ENCODE measurements around the gene RSL1D1. TPM values are rescaled to one million over a fixed set of nuclear protein-coding genes. Genes with fewer than 3 reads are reported as not detected.
"Not testable (repeated sequence)": the region's sequence is repeated elsewhere in the genome, so short reads cannot be mapped to it uniquely, and the experiment has no call there.

RSL1D1 gene
- total RNA-seq, 2 experiments from 2014 or later = 224 to 237 TPM

DNA sequence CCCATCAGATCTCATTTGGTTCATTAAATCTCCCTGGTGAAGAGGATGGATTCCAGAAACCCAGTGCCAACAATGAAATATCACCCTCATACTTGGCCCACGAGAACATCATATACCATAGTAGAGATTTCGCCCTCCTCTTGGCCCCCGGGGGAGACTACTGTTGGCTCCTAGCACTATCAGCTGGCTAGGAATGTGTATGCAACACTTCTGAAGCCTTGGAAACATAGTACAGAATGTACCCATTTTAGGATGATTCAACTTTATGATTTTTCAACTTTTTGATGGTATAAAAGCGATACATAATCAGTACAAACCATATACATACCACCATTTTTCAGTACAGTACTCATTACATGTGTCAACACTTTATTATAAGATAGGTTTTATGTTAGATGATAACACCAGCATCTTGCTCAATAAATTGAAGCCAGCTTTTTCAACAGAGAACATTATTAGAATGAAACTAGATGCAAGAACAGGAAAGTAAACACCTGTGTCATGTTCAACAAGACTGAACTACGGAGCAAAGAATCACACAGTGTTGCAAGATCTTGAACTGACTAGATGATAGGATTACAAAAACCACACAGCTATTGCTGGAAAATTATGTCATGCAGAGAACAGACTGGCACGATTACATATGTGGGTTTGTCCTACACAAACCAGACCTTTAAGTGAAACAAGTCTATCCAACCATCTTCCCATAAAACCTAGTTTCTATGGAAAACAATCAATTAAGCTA lies 17.2 kb downstream of the RSL1D1 start:
- Histone ChIP-seq H3K36me3 (ENCODE audit: insufficient read depth, low read length) (peaks cover 30% of the 10 kb centered on the region), H3K4me3 (ENCODE audit: low read length) (no peak overlapping the region), H3K9me3 (ENCODE audit: control insufficient read depth in 1 of 2, insufficient read depth in 1 of 2, low read length in 2 of 2) (no peaks in the 10 kb centered on the region), H3K4me1 (ENCODE audit: insufficient read depth, low read length) (no peaks in the 10 kb centered on the region), H3K27ac (ENCODE audit: low read depth in 1 of 2, low read length in 2 of 2) (no peak overlapping the region), H3K27me3 (ENCODE audit: control insufficient read depth in 1 of 2, insufficient read depth in 2 of 2, low read length in 2 of 2) (no peaks in the 10 kb centered on the region)
- H3K27ac Mint-ChIP-seq = no peak overlapping the region
- ATAC-seq (ENCODE audit: poor library complexity) = no peak
- ChIA-PET POLR2A (no interaction called here), CTCF (no interaction called here)
- no peak for DNase-seq
- no peaks in the 10 kb centered on the region for H3K4me1 Mint-ChIP-seq (ENCODE audit: low read depth)
- intact Hi-C loops (cut with DNase I, micrococcal nuclease) = no loop called here
- no peaks in the 10 kb centered on the region for H3K9me3 Mint-ChIP-seq
- TF ChIP-seq, protein P1, sequence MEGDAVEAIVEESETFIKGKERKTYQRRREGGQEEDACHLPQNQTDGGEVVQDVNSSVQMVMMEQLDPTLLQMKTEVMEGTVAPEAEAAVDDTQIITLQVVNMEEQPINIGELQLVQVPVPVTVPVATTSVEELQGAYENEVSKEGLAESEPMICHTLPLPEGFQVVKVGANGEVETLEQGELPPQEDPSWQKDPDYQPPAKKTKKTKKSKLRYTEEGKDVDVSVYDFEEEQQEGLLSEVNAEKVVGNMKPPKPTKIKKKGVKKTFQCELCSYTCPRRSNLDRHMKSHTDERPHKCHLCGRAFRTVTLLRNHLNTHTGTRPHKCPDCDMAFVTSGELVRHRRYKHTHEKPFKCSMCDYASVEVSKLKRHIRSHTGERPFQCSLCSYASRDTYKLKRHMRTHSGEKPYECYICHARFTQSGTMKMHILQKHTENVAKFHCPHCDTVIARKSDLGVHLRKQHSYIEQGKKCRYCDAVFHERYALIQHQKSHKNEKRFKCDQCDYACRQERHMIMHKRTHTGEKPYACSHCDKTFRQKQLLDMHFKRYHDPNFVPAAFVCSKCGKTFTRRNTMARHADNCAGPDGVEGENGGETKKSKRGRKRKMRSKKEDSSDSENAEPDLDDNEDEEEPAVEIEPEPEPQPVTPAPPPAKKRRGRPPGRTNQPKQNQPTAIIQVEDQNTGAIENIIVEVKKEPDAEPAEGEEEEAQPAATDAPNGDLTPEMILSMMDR (IDR thresholded peaks at IDR 0.05) = no peak
- peaks cover 40% of the 10 kb centered on the region for H3K36me3 Mint-ChIP-seq (ENCODE audit: low read depth)
- H3K27me3 Mint-ChIP-seq = no peaks in the 10 kb centered on the region
- H3K4me3 Mint-ChIP-seq = no peak overlapping the region

DNA sequence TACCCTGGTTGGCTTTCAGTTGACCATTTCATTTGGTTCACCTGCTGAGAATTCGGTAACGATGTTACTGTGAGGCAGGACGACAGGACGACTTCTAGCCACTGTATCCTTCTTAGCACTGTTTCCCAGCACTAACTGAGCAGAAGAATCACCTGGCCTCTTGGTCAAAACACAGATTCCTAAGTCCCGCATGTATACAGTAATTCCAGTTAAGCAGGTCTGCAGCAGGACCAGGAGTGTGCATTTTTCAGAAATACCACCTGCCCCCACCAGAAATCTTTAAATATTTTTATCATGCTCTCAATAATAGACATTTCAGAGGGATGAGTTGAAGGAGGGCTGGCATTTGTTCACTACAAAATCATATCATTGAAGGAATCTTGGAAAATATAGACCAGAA lies 22.6 kb downstream of the RSL1D1 start:
- intact Hi-C loops (cut with DNase I, micrococcal nuclease) = no loop called here
- H3K4me1 Mint-ChIP-seq (ENCODE audit: low read depth) = no peaks in the 10 kb centered on the region
- no peak overlapping the region for H3K27ac ChIP-seq (ENCODE audit: low read depth in 1 of 2, low read length in 2 of 2)
- DNase-seq = no peak
- no peaks in the 10 kb centered on the region for H3K9me3 ChIP-seq (ENCODE audit: control insufficient read depth in 1 of 2, insufficient read depth in 1 of 2, low read length in 2 of 2)
- H3K4me3 ChIP-seq (ENCODE audit: low read length) = no peak overlapping the region
- H3K9me3 Mint-ChIP-seq = no peaks in the 10 kb centered on the region
- TF ChIP-seq, protein P1 (IDR thresholded peaks at IDR 0.05) = no peak
- ChIA-PET POLR2A (no interaction called here), CTCF (no interaction called here)
- H3K4me3 Mint-ChIP-seq = no peak overlapping the region
- H3K27ac Mint-ChIP-seq = no peak overlapping the region
- H3K36me3 Mint-ChIP-seq (ENCODE audit: low read depth) = no peaks in the 10 kb centered on the region
- H3K27me3 ChIP-seq (ENCODE audit: control insufficient read depth in 1 of 2, insufficient read depth in 2 of 2, low read length in 2 of 2) = no peaks in the 10 kb centered on the region
- H3K36me3 ChIP-seq (ENCODE audit: insufficient read depth, low read length) = no peaks in the 10 kb centered on the region
- H3K4me1 ChIP-seq (ENCODE audit: insufficient read depth, low read length) = no peaks in the 10 kb centered on the region
- no peaks in the 10 kb centered on the region for H3K27me3 Mint-ChIP-seq
- ATAC-seq (ENCODE audit: poor library complexity) = no peak

DNA sequence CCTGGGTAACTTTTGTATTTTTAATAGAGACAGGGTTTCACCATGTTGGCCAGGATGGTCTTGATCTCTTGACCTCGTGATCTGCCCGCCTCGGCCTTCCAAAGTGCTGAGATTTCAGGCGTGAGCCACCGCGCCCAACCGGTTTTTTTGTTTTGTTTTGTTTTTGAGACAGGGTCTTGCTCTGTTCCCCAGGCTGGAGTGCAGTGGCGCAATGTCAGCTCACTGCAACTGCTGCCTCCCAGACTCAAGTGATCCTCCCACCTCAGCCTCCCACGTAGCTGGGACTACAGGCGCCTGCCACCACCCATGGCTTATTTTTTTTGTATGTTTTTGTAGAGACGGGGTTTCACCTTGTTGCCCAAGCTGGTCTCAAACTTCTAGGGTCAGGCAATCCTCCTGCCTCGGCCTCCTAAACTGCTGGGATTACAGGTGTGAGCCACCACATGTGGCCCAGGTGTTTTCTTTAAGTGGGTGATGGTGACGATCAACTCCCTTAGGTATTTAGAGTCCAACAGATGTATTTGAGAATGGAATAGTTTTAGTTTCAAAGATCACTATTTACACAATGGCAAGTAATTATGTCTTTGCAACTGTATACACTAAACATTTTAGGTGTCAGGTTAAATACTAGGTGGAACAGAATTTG lies 25.7 kb downstream of the RSL1D1 start:
- POLR2A ChIA-PET; H3K27me3 Mint-ChIP-seq; H3K36me3 ChIP-seq (ENCODE audit: insufficient read depth, low read length); intact Hi-C loops (cut with DNase I, micrococcal nuclease); H3K4me1 Mint-ChIP-seq (ENCODE audit: low read depth); H3K4me3 ChIP-seq (ENCODE audit: low read length); H3K27me3 ChIP-seq (ENCODE audit: control insufficient read depth in 1 of 2, insufficient read depth in 2 of 2, low read length in 2 of 2); H3K9me3 Mint-ChIP-seq; H3K36me3 Mint-ChIP-seq (ENCODE audit: low read depth); H3K4me3 Mint-ChIP-seq; H3K4me1 ChIP-seq (ENCODE audit: insufficient read depth, low read length); DNase-seq; CTCF ChIA-PET; H3K9me3 ChIP-seq (ENCODE audit: control insufficient read depth in 1 of 2, insufficient read depth in 1 of 2, low read length in 2 of 2); H3K27ac ChIP-seq (ENCODE audit: low read depth in 1 of 2, low read length in 2 of 2); H3K27ac Mint-ChIP-seq; ATAC-seq (ENCODE audit: poor library complexity): not testable (repeated sequence)
